NAMALWA (cell line): ENCODE results near the gene CRKL.

Source experiments
- DNase-seq: peaks from one replicate; pipeline ENCODE4 v3.0.0-alpha.2; 2015; ENCODE audit warnings: low spot score

Gene CRKL

GRCh38 chr22:20952544-20953341 is 35.5 kb downstream of the CRKL start:
- DNase-seq: no peak

- no peak for DNase-seq
Observed at GRCh38 chr22:20953342-20953608, 36.1 kb downstream of the CRKL start.

- no peak for DNase-seq
Observed at GRCh38 chr22:20953668-20954500, 36.7 kb downstream of the CRKL start.

- DNase-seq: peak; percentile 24
Observed at GRCh38 chr22:20955548-20955947, 38.3 kb downstream of the CRKL start.

GRCh38 chr22:20956258-20957101 is 39.3 kb downstream of the CRKL start:
- no peak for DNase-seq

- no peak for DNase-seq
Observed at GRCh38 chr22:20957102-20957682, 40.0 kb downstream of the CRKL start.

GRCh38 chr22:20957683-20958431 is 40.6 kb downstream of the CRKL start:
- DNase-seq: no peak

- no peak for DNase-seq
Observed at GRCh38 chr22:20959578-20960461, 42.6 kb downstream of the CRKL start.

- DNase-seq: no peak
Observed at GRCh38 chr22:20960609-20961008, 43.4 kb downstream of the CRKL start.

GRCh38 chr22:20962491-20962945 is 45.3 kb downstream of the CRKL start:
- DNase-seq: no peak

GRCh38 chr22:20963201-20964052 is 46.2 kb downstream of the CRKL start:
- no peak for DNase-seq

- no peak for DNase-seq
Observed at GRCh38 chr22:20964090-20964798, 47.0 kb downstream of the CRKL start.

- DNase-seq: no peak
Observed at GRCh38 chr22:20964799-20965103, 47.5 kb downstream of the CRKL start.

GRCh38 chr22:20965104-20965887 is 48.1 kb downstream of the CRKL start:
- DNase-seq: no peak

GRCh38 chr22:20965888-20966855 is 49.0 kb downstream of the CRKL start:
- no peak for DNase-seq

- DNase-seq: no peak
Observed at GRCh38 chr22:20966883-20967696, 49.9 kb downstream of the CRKL start, which contains the start of gene AIFM3. Gene AIFM3, plus strand, starts transcription at chr22:20967255. Its CDS starts 690 bp downstream, at chr22:20967945.
